ENCODE results near the gene COA3.

DNA sequence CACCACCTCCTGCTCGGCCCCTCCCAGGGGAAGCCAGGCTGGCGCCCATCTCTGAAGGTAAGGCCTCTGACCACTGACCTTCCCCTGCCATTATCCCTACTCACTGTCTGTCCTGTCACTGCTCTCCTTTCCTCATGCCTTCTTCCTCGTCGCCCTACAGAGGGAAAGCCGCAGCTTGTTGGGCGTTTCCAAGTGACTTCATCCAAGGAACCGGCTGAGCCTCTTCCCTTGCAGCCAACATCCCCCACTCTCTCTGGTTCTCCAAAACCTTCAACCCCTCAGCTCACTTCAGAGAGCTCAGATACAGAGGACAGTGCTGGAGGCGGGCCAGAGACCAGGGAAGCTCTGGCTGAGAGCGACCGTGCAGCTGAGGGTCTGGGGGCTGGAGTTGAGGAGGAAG is 3.0 kb downstream of the COA3 start:
- TF ChIP-seq CTCF (IDR thresholded peaks at IDR 0.05) = no peak
- no peak for TF ChIP-seq POLR2A (IDR thresholded peaks at IDR 0.05)
